K562 (cell line): Measurements from ENCODE around the gene PLEKHG4B. TPM values are rescaled to one million over a fixed set of nuclear protein-coding genes. Genes with fewer than 3 reads are reported as not detected.

ENCODE experiments used
- BHLHE40 ChIP-seq: IDR thresholded peaks from 2 replicates; pipeline ENCODE4 v1.6.1; 2011; ENCODE audit warnings: low read length, improper control_type of control experiment
- ETV5 ChIP-seq: sonication (generic); formaldehyde crosslinking; IDR thresholded peaks from 2 replicates; pipeline ENCODE4 v1.4.0; 2020; ENCODE audit warnings: low read depth, mild to moderate bottlenecking, missing genetic modification reagents
- MAZ ChIP-seq, 2 experiments: fragments of 450-650 bp in 1 of 2; sonication (generic) in 1 of 2; formaldehyde crosslinking; IDR thresholded peaks in 1 of 2; conservative IDR thresholded peaks in 1 of 2; 2 replicates each; pipeline versions ENCODE4 v1.4.0 to v1.5.0; 2020; ENCODE audit warnings: mild to moderate bottlenecking in 1 of 2, missing genetic modification reagents in 1 of 2
- MYC ChIP-seq, 2 experiments: fragments of 250-450 bp in 1 of 2; sonication (Bioruptor Pico) in 1 of 2; IDR thresholded peaks; 2 replicates each; pipeline versions ENCODE4 v1.5.1 to v1.6.1; 2012 to 2021; ENCODE audit warnings: low read depth in 2 of 2, borderline replicate concordance in 1 of 2, improper control_type of control experiment in 1 of 2, low read length in 1 of 2, mild to moderate bottlenecking in 1 of 2, moderate library complexity in 1 of 2
- NRF1 ChIP-seq, 2 experiments: fragments of 450-650 bp; IDR thresholded peaks in 1 of 2; conservative IDR thresholded peaks in 1 of 2; 2 replicates each; pipeline ENCODE4 v1.6.1; 2014; ENCODE audit warnings: mild to moderate bottlenecking in 2 of 2
- PHF21A ChIP-seq: fragments of 450-650 bp; IDR thresholded peaks from 2 replicates; pipeline ENCODE4 v1.6.1; 2017; ENCODE audit warnings: low read depth, borderline replicate concordance
- RERE ChIP-seq: sonication (generic); formaldehyde crosslinking; IDR thresholded peaks from 2 replicates; pipeline ENCODE4 v1.8.0; 2023; ENCODE audit warnings: missing genetic modification reagents, mild to moderate bottlenecking, borderline replicate concordance
- SFPQ ChIP-seq: fragments of 200-400 bp; formaldehyde crosslinking; IDR thresholded peaks from 2 replicates; pipeline ENCODE4 v1.6.1; 2017; ENCODE audit warnings: mild to moderate bottlenecking, low read depth, low read length, moderate library complexity
- STAT6 ChIP-seq: sonication (generic); formaldehyde crosslinking; IDR thresholded peaks from 2 replicates; pipeline ENCODE4 v1.8.1; 2023; ENCODE audit warnings: mild to moderate bottlenecking, missing genetic modification reagents
- UBTF ChIP-seq, 2 experiments: IDR thresholded peaks; 2 replicates each; pipeline ENCODE4 v1.6.1; 2012; ENCODE audit warnings: improper control_type of control experiment in 2 of 2, low read depth in 2 of 2, low read length in 2 of 2, borderline replicate concordance in 1 of 2
- polyA plus RNA-seq, 8 experiments: library from polyadenylated mRNA; depleted of rRNA in 4 of 8; stranded (reverse) in 5 of 8; unstranded in 3 of 8; fragments of >200 nt; fragmentation: Nextera tagmentation in 2 of 8; fragmentation: Illumina TruSeq in 1 of 8; extraction: Ambion mirVana in 2 of 8; extraction: Trizol in 1 of 8; gene quantifications; 2 replicates each; pipeline versions ENCODE4 v1.2.1 to v1.2.3, GENCODE V29; 2011 to 2014; ENCODE audit warnings: inconsistent platforms in 1 of 8, missing spikeins in 1 of 8
- total RNA-seq, 7 experiments: library from RNA; depleted of rRNA in 6 of 7; stranded (reverse); fragments of >200 nt in 6 of 7; fragmentation: Illumina TruSeq in 2 of 7; extraction: Trizol in 2 of 7; gene quantifications; 2 replicates each; pipeline versions ENCODE4 v1.2.1 to v1.2.3, GENCODE V29; 2011 to 2021; ENCODE audit warnings: low replicate concordance in 1 of 7

The PLEKHG4B gene
- total and polyA plus RNA-seq, 9 of the 15 experiments (the other 6 are each of a cell fraction or from before 2014, with no cell fraction given): 0.02 TPM; not detected in 8

GRCh38 chr5:188488-189481 is 96.8 kb downstream of the PLEKHG4B start (continued):
- no peak for TF ChIP-seq RERE (CRISPR knock-in tag)
- TF ChIP-seq BHLHE40: peak; percentile 41
- TF ChIP-seq NRF1 (conservative IDR thresholded peaks at IDR 0.05 in 1 of 2, IDR thresholded peaks at IDR 0.05 in 1 of 2): peak; percentile 12 to 28; a peak in 1 of 4 replicates
- TF ChIP-seq MYC (IDR thresholded peaks at IDR 0.05; ENCODE audit: low read depth, low read length): 0 out of 2 replicates have a peak, but pooled peaks have one; percentile 37
- no peak for TF ChIP-seq MYC (CRISPR knock-in tag; IDR thresholded peaks at IDR 0.05; ENCODE audit: borderline replicate concordance, low read depth)
- no peak for TF ChIP-seq SFPQ
- peak in 1 of 2 experiments; percentile 53; a peak in 2 of 4 replicates for TF ChIP-seq MAZ (CRISPR knock-in tag; conservative IDR thresholded peaks at IDR 0.05 in 1 of 2, IDR thresholded peaks at IDR 0.05 in 1 of 2)
- peak in 1 of 2 experiments; percentile 76; a peak in 1 of 4 replicates for TF ChIP-seq UBTF (IDR thresholded peaks at IDR 0.05; ENCODE audit: borderline replicate concordance in 1 of 2, low read depth in 2 of 2, low read length in 2 of 2)
- no peak for TF ChIP-seq ETV5 (CRISPR knock-in tag)
- 0 out of 2 replicates have a peak, but pooled peaks have one; percentile 68 for TF ChIP-seq STAT6 (CRISPR knock-in tag)
- no peak for TF ChIP-seq PHF21A
